Stomach (tissue), 4 donors: ENCODE measurements around the gene PTGFR.

ENCODE experiments used
- CTCF ChIP-seq, 7 experiments: fragments of 450-650 bp in 4 of 7; fragments of 200-600 bp in 3 of 7; sonication (generic) in 3 of 7; IDR thresholded peaks; one replicate each; pipeline ENCODE4 v1.5.1; 2016 to 2019; ENCODE audit warnings: antibody characterized with exemption in 7 of 7, control low read depth in 2 of 7, mild to moderate bottlenecking in 1 of 7
- POLR2A ChIP-seq, 4 donors: fragments of 450-650 bp; IDR thresholded peaks; one replicate each; pipeline ENCODE4 v1.6.1; 2016; ENCODE audit warnings: antibody characterized with exemption in 4 of 4, control low read depth in 2 of 4, mild to moderate bottlenecking in 1 of 4, moderate library complexity in 1 of 4
- POLR2AphosphoS5 ChIP-seq, 3 donors: sonication (generic); formaldehyde crosslinking; IDR thresholded peaks; one replicate each; pipeline ENCODE4 v1.6.1; 2016; ENCODE audit warnings: antibody characterized with exemption in 3 of 3

- TF ChIP-seq CTCF (IDR thresholded peaks at IDR 0.05) (no peak), POLR2AphosphoS5 (IDR thresholded peaks at IDR 0.05) (no peak), POLR2A (IDR thresholded peaks at IDR 0.05) (no peak)
Observed at GRCh38 chr1:78535286-78535685, 44.5 kb downstream of the PTGFR start.
